Endothelial cell (in vitro differentiated cells): ENCODE data around the gene NEURL2. TPM values are rescaled to one million over a fixed set of nuclear protein-coding genes. Genes with fewer than 3 reads are reported as not detected.

Experiments used
- DNase-seq: peaks from one replicate; pipeline ENCODE4 v3.0.0; 2021; ENCODE audit warnings: low spot score
- H3K27ac Mint-ChIP-seq: one replicate; pipeline ENCODE4 v1.8.0; 2021; ENCODE audit warnings: mixed read lengths, inconsistent platforms; ENCODE audit not compliant: unreplicated experiment
- H3K27me3 Mint-ChIP-seq: one replicate; pipeline ENCODE4 v1.8.0; 2021; ENCODE audit warnings: mild to moderate bottlenecking, moderate library complexity, mixed read lengths, inconsistent platforms; ENCODE audit not compliant: unreplicated experiment
- H3K36me3 Mint-ChIP-seq: one replicate; pipeline ENCODE4 v1.8.0; 2021; ENCODE audit warnings: mild to moderate bottlenecking, low read depth, mixed read lengths, inconsistent platforms; ENCODE audit not compliant: unreplicated experiment
- H3K4me1 Mint-ChIP-seq: one replicate; pipeline ENCODE4 v1.8.0; 2021; ENCODE audit warnings: mild to moderate bottlenecking, mixed read lengths, inconsistent platforms; ENCODE audit not compliant: unreplicated experiment
- H3K4me3 Mint-ChIP-seq: one replicate; pipeline ENCODE4 v1.8.0; 2021; ENCODE audit warnings: mild to moderate bottlenecking, mixed read lengths, inconsistent platforms; ENCODE audit not compliant: unreplicated experiment
- H3K9me3 Mint-ChIP-seq: one replicate; pipeline ENCODE4 v1.8.0; 2021; ENCODE audit warnings: mixed read lengths, inconsistent platforms; ENCODE audit not compliant: unreplicated experiment
- CTCF ChIP-seq: fragments of 200-600 bp; sonication (generic); IDR thresholded peaks from one replicate; pipeline ENCODE4 v1.5.0; 2021; ENCODE audit warnings: antibody characterized with exemption; ENCODE audit not compliant: unreplicated experiment
- total RNA-seq: library from RNA; stranded (reverse); fragmentation: NEBNext Ultra II Directional; extraction: Animal tissue kit (Norgen Biotek cat#: 25700); gene quantifications from one replicate; pipeline ENCODE4 v1.2.1, GENCODE V29; 2021; ENCODE audit not compliant: unreplicated experiment

The NEURL2 gene
- total RNA-seq, 1 donor from 2014 or later: 3.6 TPM

GRCh38 chr20:45842169-45842812 is 48.7 kb downstream of the NEURL2 start:
- no peaks in the 10 kb centered on the region for H3K4me1 Mint-ChIP-seq
- H3K9me3 Mint-ChIP-seq: no peaks in the 10 kb centered on the region
- no peak overlapping the region for H3K27ac Mint-ChIP-seq
- no peak overlapping the region for H3K4me3 Mint-ChIP-seq
- no peaks in the 10 kb centered on the region for H3K27me3 Mint-ChIP-seq
- H3K36me3 Mint-ChIP-seq: peaks cover 15% of the 10 kb centered on the region
- DNase-seq: no peak
- TF ChIP-seq CTCF: no peak

GRCh38 chr20:45841407-45842129 is 49.4 kb downstream of the NEURL2 start:
- Mint-ChIP-seq H3K36me3 (peaks cover 15% of the 10 kb centered on the region), H3K27me3 (no peaks in the 10 kb centered on the region), H3K4me1 (no peaks in the 10 kb centered on the region), H3K4me3 (no peak overlapping the region), H3K9me3 (no peaks in the 10 kb centered on the region), H3K27ac (no peak overlapping the region)
- no peak for TF ChIP-seq CTCF
- DNase-seq: no peak

- no peak for DNase-seq
- Mint-ChIP-seq H3K4me3 (no peak overlapping the region), H3K9me3 (no peaks in the 10 kb centered on the region), H3K27ac (no peak overlapping the region), H3K27me3 (no peaks in the 10 kb centered on the region), H3K4me1 (no peaks in the 10 kb centered on the region), H3K36me3 (peaks cover 15% of the 10 kb centered on the region)
- TF ChIP-seq CTCF: no peak
Observed at GRCh38 chr20:45840700-45841198, 50.3 kb downstream of the NEURL2 start.

Other genes starting within 250 kb of the NEURL2 start
- gene WFDC11, start 221.0 kb downstream of the NEURL2 start, total RNA-seq: not detected
- gene WFDC13, start 189.2 kb downstream of the NEURL2 start, total RNA-seq: not detected
- gene WFDC10B, start 186.2 kb downstream of the NEURL2 start, total RNA-seq: not detected
- not detected for gene SPINT4, start 168.9 kb downstream of the NEURL2 start, total RNA-seq
- gene WFDC3, start 99.3 kb downstream of the NEURL2 start, total RNA-seq: not detected
- 36.9 TPM for gene DNTTIP1, start 99.3 kb downstream of the NEURL2 start, total RNA-seq
- 22.9 TPM for gene UBE2C, start 78.6 kb downstream of the NEURL2 start, total RNA-seq
- gene TNNC2, start 63.9 kb downstream of the NEURL2 start, total RNA-seq: not detected
- gene SNX21, start 57.4 kb downstream of the NEURL2 start, total RNA-seq: 11.9 TPM
- 25.3 TPM for gene ACOT8, start 33.8 kb downstream of the NEURL2 start, total RNA-seq
- gene ZSWIM3, start 33.6 kb downstream of the NEURL2 start, total RNA-seq: 6.7 TPM
- 12.6 TPM for gene ZSWIM1, start 10.0 kb downstream of the NEURL2 start, total RNA-seq
- 0.62 TPM for gene SPATA25, start 3.6 kb downstream of the NEURL2 start, total RNA-seq
- 62.7 TPM for gene CTSA, start 127 bp upstream of the NEURL2 start, total RNA-seq
- gene PLTP, start 20.9 kb upstream of the NEURL2 start, total RNA-seq: 41.3 TPM
- gene PCIF1, start 43.5 kb upstream of the NEURL2 start, total RNA-seq: 34.8 TPM
- 22.9 TPM for gene ZNF335, start 81.0 kb upstream of the NEURL2 start, total RNA-seq
- gene MMP9, start 117.7 kb upstream of the NEURL2 start, total RNA-seq: 9.7 TPM
- 8.8 TPM for gene SLC12A5, start 138.0 kb upstream of the NEURL2 start, total RNA-seq
- gene NCOA5, start 198.8 kb upstream of the NEURL2 start, total RNA-seq: 34.9 TPM
- gene CD40, start 227.1 kb upstream of the NEURL2 start, total RNA-seq: 69.4 TPM